ENCODE results near the gene RAPGEF3. TPM values are rescaled to one million over a fixed set of nuclear protein-coding genes. Genes with fewer than 3 reads are reported as not detected.
A peak's percentile ranks its signal among the peaks of the same experiment; 100 is the strongest.

The RAPGEF3 gene
- total and polyA plus RNA-seq, 2 donors (not counting 1 experiment from before 2014, with no cell fraction given), result 1.8 to 5.2 TPM

GRCh38 chr12:47711448-47711847, 47.2 kb downstream of the RAPGEF3 start:
- no peaks in the 10 kb centered on the region for H3K27me3 ChIP-seq (replicated peaks in 1 of 4; ENCODE audit: control extremely low read depth in 1 of 4, control insufficient read depth in 3 of 4, insufficient read depth in 4 of 4, low read length in 3 of 4)
- Mint-ChIP-seq H3K27me3 (no peaks in the 10 kb centered on the region), H3K4me1 (peaks cover 57% of the 10 kb centered on the region), H3K4me3 (no peak overlapping the region), H3K27ac (no peak overlapping the region), H3K9me3 (ENCODE audit: insufficient read depth) (no peaks in the 10 kb centered on the region)
- peaks cover 56% of the 10 kb centered on the region for H3K79me2 ChIP-seq (ENCODE audit: control insufficient read depth, insufficient read depth, low read length)
- H2AFZ ChIP-seq (ENCODE audit: insufficient read depth, low read depth, low read length, poor library complexity, severe bottlenecking), result no peak overlapping the region
- H3K4me3 ChIP-seq (ENCODE audit: control extremely low read depth in 1 of 5, extremely low read depth in 1 of 5, insufficient read depth in 1 of 5, low read depth in 2 of 5, low read length in 4 of 5), result no peak overlapping the region
- peaks cover 43 to 50% of the 10 kb centered on the region in 2 donors for H3K4me1 ChIP-seq (ENCODE audit: control insufficient read depth in 2 of 2, insufficient read depth in 2 of 2, low read length in 2 of 2)
- H3K4me2 ChIP-seq (replicated peaks; ENCODE audit: low read depth, low read length, poor library complexity, severe bottlenecking), result no peak overlapping the region
- ChIA-PET POLR2A (no interaction called here), CTCF (interaction anchor here (1.0 to 23.9 kb wide), 8 partner anchors 12 to 127 kb away, joined by 3 to 584 read pairs (median 8); partner anchors contain the start of genes RAPGEF3 and SLC48A1)
- H3K27ac ChIP-seq (ENCODE audit: low read length in 2 of 2), result no peak overlapping the region
- WGBS (ENCODE audit: insufficient coverage), result 98% methylated on average over 5 of the region's 5 CpGs
- ATAC-seq (ENCODE audit: low read depth), result no peak
- intact Hi-C loops (cut with micrococcal nuclease), result no loop called here
- no peaks in the 10 kb centered on the region for H3K36me3 ChIP-seq (replicated peaks in 1 of 2; ENCODE audit: control extremely low read depth in 1 of 2, control insufficient read depth in 1 of 2, extremely low read depth in 1 of 2, insufficient read depth in 2 of 2, low read length in 1 of 2)
- no peak overlapping the region for H3K9ac ChIP-seq (ENCODE audit: low read length)
- DNase-seq, result no peak
- TF ChIP-seq CTCF (IDR thresholded peaks at IDR 0.05), result no peak
- TF ChIP-seq EZH2 (IDR thresholded peaks at IDR 0.05; ENCODE audit: borderline replicate concordance, insufficient read depth, low read depth, low read length, poor library complexity, severe bottlenecking), result no peak
- H3K9me3 ChIP-seq (ENCODE audit: control extremely low read depth in 1 of 3, control insufficient read depth in 2 of 3, insufficient read depth in 1 of 3, low read length in 2 of 3), result no peaks in the 10 kb centered on the region
- H4K20me1 ChIP-seq (ENCODE audit: control insufficient read depth, insufficient read depth, low read length, poor library complexity, severe bottlenecking), result no peaks in the 10 kb centered on the region

- H4K20me1 ChIP-seq (ENCODE audit: control insufficient read depth, insufficient read depth, low read length, poor library complexity, severe bottlenecking), result no peaks in the 10 kb centered on the region
- TF ChIP-seq EZH2 (IDR thresholded peaks at IDR 0.05; ENCODE audit: borderline replicate concordance, insufficient read depth, low read depth, low read length, poor library complexity, severe bottlenecking) (no peak), CTCF (IDR thresholded peaks at IDR 0.05) (no peak)
- ChIA-PET CTCF (interaction anchor here (1.0 to 23.9 kb wide), 12 partner anchors 13 to 128 kb away, joined by 3 to 584 read pairs (median 4); partner anchors contain the start of genes RAPGEF3 and SLC48A1), POLR2A (interaction anchor here (0.7 kb wide), 1 partner anchor 30 kb away, joined by 3 read pairs; no protein-coding TSS in a partner anchor)
- no peak overlapping the region for H3K9ac ChIP-seq (ENCODE audit: low read length)
- intact Hi-C loops (cut with micrococcal nuclease), result no loop called here
- no peak for ATAC-seq (ENCODE audit: low read depth)
- H3K36me3 ChIP-seq (replicated peaks in 1 of 2; ENCODE audit: control extremely low read depth in 1 of 2, control insufficient read depth in 1 of 2, extremely low read depth in 1 of 2, insufficient read depth in 2 of 2, low read length in 1 of 2), result no peaks in the 10 kb centered on the region
- H3K4me3 ChIP-seq (ENCODE audit: control extremely low read depth in 1 of 5, extremely low read depth in 1 of 5, insufficient read depth in 1 of 5, low read depth in 2 of 5, low read length in 4 of 5), result peak overlapping the region in 1 of 5 experiments; percentile 1
- peak overlapping the region; percentile 69 for H3K27ac Mint-ChIP-seq
- peak overlapping the region; percentile 45 for H3K4me3 Mint-ChIP-seq
- no peak for DNase-seq
- peaks cover 43 to 45% of the 10 kb centered on the region in 2 donors for H3K4me1 ChIP-seq (ENCODE audit: control insufficient read depth in 2 of 2, insufficient read depth in 2 of 2, low read length in 2 of 2)
- H3K27me3 ChIP-seq (replicated peaks in 1 of 4; ENCODE audit: control extremely low read depth in 1 of 4, control insufficient read depth in 3 of 4, insufficient read depth in 4 of 4, low read length in 3 of 4), result no peaks in the 10 kb centered on the region
- H3K27me3 Mint-ChIP-seq, result no peaks in the 10 kb centered on the region
- peaks cover 62% of the 10 kb centered on the region for H3K79me2 ChIP-seq (ENCODE audit: control insufficient read depth, insufficient read depth, low read length)
- peaks cover 54% of the 10 kb centered on the region for H3K4me1 Mint-ChIP-seq
- no peaks in the 10 kb centered on the region for H3K9me3 ChIP-seq (ENCODE audit: control extremely low read depth in 1 of 3, control insufficient read depth in 2 of 3, insufficient read depth in 1 of 3, low read length in 2 of 3)
- H3K9me3 Mint-ChIP-seq (ENCODE audit: insufficient read depth), result no peaks in the 10 kb centered on the region
- peak overlapping the region; percentile 38 to 59 for H3K27ac ChIP-seq (ENCODE audit: low read length in 2 of 2)
- peak overlapping the region; percentile 61 for H3K4me2 ChIP-seq (replicated peaks; ENCODE audit: low read depth, low read length, poor library complexity, severe bottlenecking)
- H2AFZ ChIP-seq (ENCODE audit: insufficient read depth, low read depth, low read length, poor library complexity, severe bottlenecking), result no peak overlapping the region
Observed at GRCh38 chr12:47710278-47710677, 48.4 kb downstream of the RAPGEF3 start.
